Measurements from ENCODE around the gene DET1. TPM values are rescaled to one million over a fixed set of nuclear protein-coding genes. Genes with fewer than 3 reads are reported as not detected.

DET1 gene
- total RNA-seq, 1 experiment from 2014 or later: 5.2 TPM

DNA sequence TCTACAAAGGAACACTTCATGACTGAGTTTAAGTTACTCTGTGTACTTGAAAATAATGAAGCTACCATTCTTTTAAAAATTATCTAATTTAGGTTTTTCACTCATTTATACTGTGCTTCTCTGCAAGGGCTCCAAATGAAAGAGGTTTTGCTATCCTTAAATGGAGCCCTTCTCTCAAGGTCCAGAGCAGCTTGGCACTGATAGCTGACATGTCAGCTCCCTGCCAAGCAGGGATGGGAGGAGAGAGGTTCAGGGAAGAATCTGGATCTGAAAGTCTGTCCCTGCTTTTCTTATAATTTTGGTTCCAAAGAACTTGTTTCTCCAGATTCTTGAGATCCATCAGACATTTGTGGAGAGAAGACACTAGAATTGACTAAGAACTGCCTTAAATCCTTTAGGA lies 39.9 kb downstream of the DET1 start:
- H3K27me3 ChIP-seq (ENCODE audit: control insufficient read depth, insufficient read depth, low read length): no peaks in the 10 kb centered on the region
- ChIA-PET POLR2A (no interaction called here), CTCF (interaction anchor here (0.6 kb wide), 1 partner anchor 204 kb away, joined by 3 read pairs; no protein-coding TSS in a partner anchor)
- H3K27ac ChIP-seq (ENCODE audit: low read length): no peak overlapping the region
- ATAC-seq: no peak
- in situ Hi-C loops (cut with HindIII; ENCODE audit: low pct_unique_long_range_greater_than_20kb, low sequenced_read_pairs) (no loop called here), intact Hi-C loops (cut with micrococcal nuclease; ENCODE audit: unreplicated experiment) (no loop called here)
- H3K4me1 ChIP-seq (ENCODE audit: control insufficient read depth, insufficient read depth, low read length): no peaks in the 10 kb centered on the region
- no peaks in the 10 kb centered on the region for H3K36me3 ChIP-seq (ENCODE audit: control insufficient read depth, insufficient read depth, low read length)
- no peak overlapping the region for H3K4me3 ChIP-seq (ENCODE audit: low read depth in 2 of 2, low read length in 2 of 2)
- DNase-seq (ENCODE audit: low read depth, low spot score): no peak
- TF ChIP-seq SIN3A (IDR thresholded peaks at IDR 0.05; ENCODE audit: borderline replicate concordance, insufficient read depth, low read depth, low read length) (no peak), POLR2AphosphoS5 (IDR thresholded peaks at IDR 0.05; ENCODE audit: low read depth, low read length) (no peak), TCF7L2 (IDR thresholded peaks at IDR 0.05; ENCODE audit: low read depth, low read length) (no peak)
- TF ChIP-seq, protein P1, sequence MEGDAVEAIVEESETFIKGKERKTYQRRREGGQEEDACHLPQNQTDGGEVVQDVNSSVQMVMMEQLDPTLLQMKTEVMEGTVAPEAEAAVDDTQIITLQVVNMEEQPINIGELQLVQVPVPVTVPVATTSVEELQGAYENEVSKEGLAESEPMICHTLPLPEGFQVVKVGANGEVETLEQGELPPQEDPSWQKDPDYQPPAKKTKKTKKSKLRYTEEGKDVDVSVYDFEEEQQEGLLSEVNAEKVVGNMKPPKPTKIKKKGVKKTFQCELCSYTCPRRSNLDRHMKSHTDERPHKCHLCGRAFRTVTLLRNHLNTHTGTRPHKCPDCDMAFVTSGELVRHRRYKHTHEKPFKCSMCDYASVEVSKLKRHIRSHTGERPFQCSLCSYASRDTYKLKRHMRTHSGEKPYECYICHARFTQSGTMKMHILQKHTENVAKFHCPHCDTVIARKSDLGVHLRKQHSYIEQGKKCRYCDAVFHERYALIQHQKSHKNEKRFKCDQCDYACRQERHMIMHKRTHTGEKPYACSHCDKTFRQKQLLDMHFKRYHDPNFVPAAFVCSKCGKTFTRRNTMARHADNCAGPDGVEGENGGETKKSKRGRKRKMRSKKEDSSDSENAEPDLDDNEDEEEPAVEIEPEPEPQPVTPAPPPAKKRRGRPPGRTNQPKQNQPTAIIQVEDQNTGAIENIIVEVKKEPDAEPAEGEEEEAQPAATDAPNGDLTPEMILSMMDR (IDR thresholded peaks at IDR 0.05): no peak
- TF ChIP-seq, protein P2, sequence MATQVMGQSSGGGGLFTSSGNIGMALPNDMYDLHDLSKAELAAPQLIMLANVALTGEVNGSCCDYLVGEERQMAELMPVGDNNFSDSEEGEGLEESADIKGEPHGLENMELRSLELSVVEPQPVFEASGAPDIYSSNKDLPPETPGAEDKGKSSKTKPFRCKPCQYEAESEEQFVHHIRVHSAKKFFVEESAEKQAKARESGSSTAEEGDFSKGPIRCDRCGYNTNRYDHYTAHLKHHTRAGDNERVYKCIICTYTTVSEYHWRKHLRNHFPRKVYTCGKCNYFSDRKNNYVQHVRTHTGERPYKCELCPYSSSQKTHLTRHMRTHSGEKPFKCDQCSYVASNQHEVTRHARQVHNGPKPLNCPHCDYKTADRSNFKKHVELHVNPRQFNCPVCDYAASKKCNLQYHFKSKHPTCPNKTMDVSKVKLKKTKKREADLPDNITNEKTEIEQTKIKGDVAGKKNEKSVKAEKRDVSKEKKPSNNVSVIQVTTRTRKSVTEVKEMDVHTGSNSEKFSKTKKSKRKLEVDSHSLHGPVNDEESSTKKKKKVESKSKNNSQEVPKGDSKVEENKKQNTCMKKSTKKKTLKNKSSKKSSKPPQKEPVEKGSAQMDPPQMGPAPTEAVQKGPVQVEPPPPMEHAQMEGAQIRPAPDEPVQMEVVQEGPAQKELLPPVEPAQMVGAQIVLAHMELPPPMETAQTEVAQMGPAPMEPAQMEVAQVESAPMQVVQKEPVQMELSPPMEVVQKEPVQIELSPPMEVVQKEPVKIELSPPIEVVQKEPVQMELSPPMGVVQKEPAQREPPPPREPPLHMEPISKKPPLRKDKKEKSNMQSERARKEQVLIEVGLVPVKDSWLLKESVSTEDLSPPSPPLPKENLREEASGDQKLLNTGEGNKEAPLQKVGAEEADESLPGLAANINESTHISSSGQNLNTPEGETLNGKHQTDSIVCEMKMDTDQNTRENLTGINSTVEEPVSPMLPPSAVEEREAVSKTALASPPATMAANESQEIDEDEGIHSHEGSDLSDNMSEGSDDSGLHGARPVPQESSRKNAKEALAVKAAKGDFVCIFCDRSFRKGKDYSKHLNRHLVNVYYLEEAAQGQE (IDR thresholded peaks at IDR 0.05; ENCODE audit: insufficient read depth in 1 of 2, low read depth in 2 of 2, low read length in 1 of 2): no peak
- BruUV-seq (replicated peaks): no TSS peak
- H3K9me3 ChIP-seq (ENCODE audit: control insufficient read depth, insufficient read depth, low read depth, low read length): no peaks in the 10 kb centered on the region

DNA sequence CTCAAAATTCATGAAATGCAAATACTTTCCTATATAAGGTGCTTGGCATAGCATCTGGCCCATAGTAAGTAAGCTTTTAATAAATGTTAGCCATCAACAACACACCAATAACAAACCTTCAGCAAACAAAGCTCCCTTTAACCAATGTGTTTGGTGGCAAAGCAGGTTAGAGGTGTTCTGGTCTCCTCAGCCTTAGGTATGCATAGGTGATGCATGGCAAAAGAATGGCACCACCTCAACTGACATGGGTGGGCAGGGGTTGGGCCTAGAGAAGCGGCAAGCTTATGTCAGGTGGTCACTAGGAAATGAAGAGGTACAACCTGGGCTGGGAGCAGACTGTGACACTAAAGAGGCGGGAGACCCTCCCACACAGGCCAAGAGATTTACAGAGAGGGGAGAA lies 40.8 kb downstream of the DET1 start:
- in situ Hi-C loops (cut with HindIII; ENCODE audit: low pct_unique_long_range_greater_than_20kb, low sequenced_read_pairs) (no loop called here), intact Hi-C loops (cut with micrococcal nuclease; ENCODE audit: unreplicated experiment) (no loop called here)
- Histone ChIP-seq H3K36me3 (ENCODE audit: control insufficient read depth, insufficient read depth, low read length) (no peaks in the 10 kb centered on the region), H3K4me3 (ENCODE audit: low read depth in 2 of 2, low read length in 2 of 2) (no peak overlapping the region), H3K9me3 (ENCODE audit: control insufficient read depth, insufficient read depth, low read depth, low read length) (no peaks in the 10 kb centered on the region), H3K27me3 (ENCODE audit: control insufficient read depth, insufficient read depth, low read length) (no peaks in the 10 kb centered on the region), H3K27ac (ENCODE audit: low read length) (no peak overlapping the region), H3K4me1 (ENCODE audit: control insufficient read depth, insufficient read depth, low read length) (no peaks in the 10 kb centered on the region)
- no peak for DNase-seq (ENCODE audit: low read depth, low spot score)
- TF ChIP-seq, protein P1 (IDR thresholded peaks at IDR 0.05): no peak
- TF ChIP-seq POLR2AphosphoS5 (IDR thresholded peaks at IDR 0.05; ENCODE audit: low read depth, low read length) (no peak), SIN3A (IDR thresholded peaks at IDR 0.05; ENCODE audit: borderline replicate concordance, insufficient read depth, low read depth, low read length) (no peak), TCF7L2 (IDR thresholded peaks at IDR 0.05; ENCODE audit: low read depth, low read length) (no peak)
- TF ChIP-seq, protein P2 (IDR thresholded peaks at IDR 0.05; ENCODE audit: insufficient read depth in 1 of 2, low read depth in 2 of 2, low read length in 1 of 2): no peak
- ATAC-seq: no peak
- ChIA-PET CTCF (no interaction called here), POLR2A (no interaction called here)
- BruUV-seq (replicated peaks): no TSS peak
